Osteoblast (primary cell): Measurements from ENCODE around the gene ENO3. TPM values are rescaled to one million over a fixed set of nuclear protein-coding genes. Genes with fewer than 3 reads are reported as not detected.

Experiments
- DNase-seq: peaks from one replicate; pipeline ENCODE4 v3.0.0; 2011; ENCODE audit warnings: low spot score, mixed read lengths; ENCODE audit not compliant: insufficient read length; ENCODE audit errors: missing footprints
- H2AFZ ChIP-seq: 2 replicates; pipeline ENCODE4 v1.6.0; 2011; ENCODE audit warnings: mild to moderate bottlenecking, low read length
- H3K27ac ChIP-seq: 2 replicates; pipeline ENCODE4 v1.5.1; 2011; ENCODE audit warnings: mild to moderate bottlenecking, low read depth, low read length, moderate library complexity
- H3K27me3 ChIP-seq: 2 replicates; pipeline ENCODE4 v1.6.0; 2012; ENCODE audit warnings: mild to moderate bottlenecking, control low read depth, inconsistent platforms, low read length, moderate library complexity; ENCODE audit not compliant: insufficient read depth
- H3K36me3 ChIP-seq: 2 replicates; pipeline ENCODE4 v1.5.1; 2011; ENCODE audit warnings: mild to moderate bottlenecking, low read length, control low read depth, moderate library complexity; ENCODE audit not compliant: insufficient read depth
- H3K4me1 ChIP-seq: 2 replicates; pipeline ENCODE4 v1.5.1; 2011; ENCODE audit warnings: mild to moderate bottlenecking, low read length, control low read depth, moderate library complexity; ENCODE audit not compliant: insufficient read depth
- H3K4me2 ChIP-seq: 2 replicates; pipeline ENCODE4 v1.6.0; 2011; ENCODE audit warnings: mild to moderate bottlenecking, low read length; ENCODE audit not compliant: insufficient read depth
- H3K4me3 ChIP-seq: fragments of 200-600 bp; sonication (generic); 3 replicates; pipeline ENCODE4 v1.5.1; 2012; ENCODE audit warnings: mild to moderate bottlenecking, low read length, inconsistent platforms; ENCODE audit not compliant: insufficient read depth
- H3K79me2 ChIP-seq: 2 replicates; pipeline ENCODE4 v1.6.0; 2012; ENCODE audit warnings: mild to moderate bottlenecking, low read length, control low read depth, inconsistent platforms; ENCODE audit not compliant: insufficient read depth
- H3K9me3 ChIP-seq: 2 replicates; pipeline ENCODE4 v1.5.1; 2011; ENCODE audit warnings: low read depth, low read length, control low read depth
- H4K20me1 ChIP-seq: 2 replicates; pipeline ENCODE4 v1.6.0; 2012; ENCODE audit warnings: mild to moderate bottlenecking, low read length, control low read depth; ENCODE audit not compliant: insufficient read depth
- total RNA-seq: library from RNA; depleted of rRNA; stranded (reverse); fragments of >200 nt; gene quantifications from 2 replicates; pipeline ENCODE4 v1.2.3, GENCODE V29; 2012
- TF ChIP-seq, protein P1 (sequence below): IDR thresholded peaks from 2 replicates; pipeline ENCODE4 v1.5.1; 2011; ENCODE audit warnings: mild to moderate bottlenecking, low read depth, low read length, moderate library complexity; ENCODE audit errors: extremely low read depth

Gene ENO3
- total RNA-seq, 1 donor: 2.9 TPM

DNA sequence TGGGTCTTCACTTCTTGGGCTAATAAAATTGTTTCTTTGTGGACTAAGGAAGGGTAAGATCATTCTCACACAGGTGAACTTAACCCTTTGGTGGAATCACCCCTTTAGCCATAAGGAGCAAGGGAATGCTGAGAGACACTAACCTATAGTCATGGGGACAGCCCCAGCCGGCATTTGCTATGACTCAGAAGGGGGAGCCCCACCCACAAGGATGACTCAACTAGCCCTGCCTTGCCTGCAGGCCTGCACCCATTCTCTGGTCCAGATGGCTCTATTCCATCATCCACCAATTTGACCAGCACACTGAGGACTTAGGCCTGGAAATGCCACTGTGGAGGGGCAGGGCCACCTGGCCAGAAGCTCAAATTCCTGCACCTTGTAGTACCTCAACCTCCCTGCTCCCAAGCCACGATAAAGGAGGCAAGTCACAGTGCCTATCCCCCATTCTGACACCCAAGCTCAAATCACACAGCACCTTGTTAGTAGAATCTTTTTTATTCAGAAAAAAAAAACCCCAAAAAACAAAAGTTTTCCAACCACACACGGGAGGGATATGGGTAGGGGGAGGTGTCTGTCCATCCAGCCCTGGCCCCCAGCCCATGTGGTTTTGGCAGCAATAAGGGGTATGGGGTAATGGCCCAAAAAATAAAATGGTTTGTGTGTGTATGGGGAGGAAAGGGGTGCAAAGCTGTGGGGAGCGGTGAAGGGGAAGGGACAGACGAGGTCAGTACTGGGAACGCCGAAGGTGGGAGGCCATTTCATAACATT lies 5.6 kb upstream of the ENO3 start:
- H4K20me1 ChIP-seq: peaks cover 59% of the 10 kb centered on the region
- peak overlapping the region; percentile 92 for H3K4me2 ChIP-seq
- peaks cover 51% of the 10 kb centered on the region for H3K36me3 ChIP-seq
- DNase-seq: peak; percentile 99
- H3K4me3 ChIP-seq: peak overlapping the region; percentile 96
- peak overlapping the region; percentile 68 for H3K27ac ChIP-seq
- no peaks in the 10 kb centered on the region for H3K27me3 ChIP-seq
- no peaks in the 10 kb centered on the region for H3K9me3 ChIP-seq
- H3K79me2 ChIP-seq: peaks cover 78% of the 10 kb centered on the region
- TF ChIP-seq, protein P1, sequence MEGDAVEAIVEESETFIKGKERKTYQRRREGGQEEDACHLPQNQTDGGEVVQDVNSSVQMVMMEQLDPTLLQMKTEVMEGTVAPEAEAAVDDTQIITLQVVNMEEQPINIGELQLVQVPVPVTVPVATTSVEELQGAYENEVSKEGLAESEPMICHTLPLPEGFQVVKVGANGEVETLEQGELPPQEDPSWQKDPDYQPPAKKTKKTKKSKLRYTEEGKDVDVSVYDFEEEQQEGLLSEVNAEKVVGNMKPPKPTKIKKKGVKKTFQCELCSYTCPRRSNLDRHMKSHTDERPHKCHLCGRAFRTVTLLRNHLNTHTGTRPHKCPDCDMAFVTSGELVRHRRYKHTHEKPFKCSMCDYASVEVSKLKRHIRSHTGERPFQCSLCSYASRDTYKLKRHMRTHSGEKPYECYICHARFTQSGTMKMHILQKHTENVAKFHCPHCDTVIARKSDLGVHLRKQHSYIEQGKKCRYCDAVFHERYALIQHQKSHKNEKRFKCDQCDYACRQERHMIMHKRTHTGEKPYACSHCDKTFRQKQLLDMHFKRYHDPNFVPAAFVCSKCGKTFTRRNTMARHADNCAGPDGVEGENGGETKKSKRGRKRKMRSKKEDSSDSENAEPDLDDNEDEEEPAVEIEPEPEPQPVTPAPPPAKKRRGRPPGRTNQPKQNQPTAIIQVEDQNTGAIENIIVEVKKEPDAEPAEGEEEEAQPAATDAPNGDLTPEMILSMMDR: no peak
- H2AFZ ChIP-seq: no peak overlapping the region
- peaks cover 50% of the 10 kb centered on the region for H3K4me1 ChIP-seq

DNA sequence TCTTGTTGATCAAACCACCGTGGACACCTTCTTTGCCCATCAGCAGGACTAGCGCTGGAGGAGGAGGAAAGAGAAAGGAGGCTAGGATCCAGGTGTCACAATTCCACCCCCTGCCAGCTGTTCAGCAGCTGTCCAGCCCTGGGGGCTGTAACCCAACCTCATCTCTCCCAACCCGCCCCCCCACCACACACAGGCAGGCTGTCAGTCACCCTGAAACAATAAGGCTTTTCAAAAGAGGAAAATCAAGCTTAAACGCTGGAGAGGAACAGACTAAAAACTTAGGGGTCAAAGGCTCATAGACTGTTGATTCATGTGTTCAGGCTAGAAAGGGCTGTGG lies 5.0 kb upstream of the ENO3 start:
- DNase-seq: peak; percentile 54
- no peak overlapping the region for H3K27ac ChIP-seq
- H3K4me2 ChIP-seq: peak overlapping the region; percentile 92
- peaks cover 51% of the 10 kb centered on the region for H3K36me3 ChIP-seq
- no peak overlapping the region for H2AFZ ChIP-seq
- peaks cover 53% of the 10 kb centered on the region for H3K4me1 ChIP-seq
- H4K20me1 ChIP-seq: peaks cover 59% of the 10 kb centered on the region
- peak overlapping the region; percentile 96 for H3K4me3 ChIP-seq
- TF ChIP-seq, protein P1: no peak
- no peaks in the 10 kb centered on the region for H3K9me3 ChIP-seq
- no peaks in the 10 kb centered on the region for H3K27me3 ChIP-seq
- H3K79me2 ChIP-seq: peaks cover 73% of the 10 kb centered on the region

DNA sequence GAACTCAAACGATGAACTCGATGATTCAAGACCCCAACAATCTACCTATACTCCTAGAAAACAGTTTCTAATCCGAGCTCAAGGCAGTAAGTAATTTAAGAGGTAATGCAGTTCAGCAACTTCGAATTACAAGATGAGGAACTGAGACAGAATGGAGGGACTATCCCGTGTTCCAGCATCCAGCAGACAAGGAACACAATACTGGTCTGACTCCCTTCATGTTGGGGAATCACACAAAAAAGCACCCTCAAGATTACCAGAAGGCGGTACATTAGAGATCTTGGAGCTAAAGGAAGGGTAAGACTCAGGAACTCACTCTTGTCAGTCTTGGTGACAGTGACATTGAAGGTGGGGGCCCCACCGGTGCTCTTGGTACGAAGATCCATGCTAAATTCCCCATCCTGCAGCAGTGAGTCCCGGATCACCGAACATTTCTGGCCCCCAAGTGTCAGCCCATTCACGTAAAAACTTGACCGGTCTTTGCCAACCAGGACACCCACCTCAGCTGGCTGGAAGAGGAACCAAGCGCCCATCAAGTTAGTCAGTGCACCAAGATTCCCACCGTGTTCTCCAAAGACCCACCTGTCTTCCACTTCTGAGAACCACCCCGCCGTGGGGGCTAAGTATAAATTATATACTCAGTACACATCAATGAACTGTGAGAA lies 4.5 kb upstream of the ENO3 start:
- Histone ChIP-seq H3K27ac (peak overlapping the region; percentile 83), H4K20me1 (peaks cover 59% of the 10 kb centered on the region), H3K4me2 (peak overlapping the region; percentile 92), H2AFZ (no peak overlapping the region), H3K9me3 (no peaks in the 10 kb centered on the region), H3K79me2 (peaks cover 68% of the 10 kb centered on the region), H3K4me3 (peak overlapping the region; percentile 96), H3K27me3 (no peaks in the 10 kb centered on the region), H3K4me1 (peaks cover 48% of the 10 kb centered on the region), H3K36me3 (peaks cover 51% of the 10 kb centered on the region)
- TF ChIP-seq, protein P1: no peak
- DNase-seq: peak; percentile 68

DNA sequence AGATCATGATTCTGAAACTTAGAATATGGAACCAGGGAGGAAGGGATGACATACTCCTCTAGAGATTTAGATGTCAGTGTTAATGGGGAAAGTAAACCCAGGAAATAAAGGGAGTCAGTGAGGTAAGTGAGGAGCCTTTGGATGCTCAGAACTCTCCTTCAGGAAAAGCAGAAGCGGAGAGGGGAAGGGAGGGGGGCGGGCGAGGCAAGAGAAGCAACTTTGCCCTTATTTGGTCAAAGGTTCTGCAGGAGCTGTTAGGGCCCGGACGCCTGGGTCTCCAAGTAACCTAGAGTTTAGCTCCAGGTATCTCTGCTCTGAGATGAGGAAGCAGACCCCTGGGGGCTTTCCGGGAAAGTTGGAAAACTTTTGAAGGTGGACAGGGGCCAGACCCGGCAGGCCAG lies 3.9 kb upstream of the ENO3 start:
- peaks cover 63% of the 10 kb centered on the region for H3K79me2 ChIP-seq
- H4K20me1 ChIP-seq: peaks cover 57% of the 10 kb centered on the region
- peak overlapping the region; percentile 92 for H3K4me2 ChIP-seq
- H3K4me3 ChIP-seq: peak overlapping the region; percentile 96
- H3K27ac ChIP-seq: peak overlapping the region; percentile 83
- no peaks in the 10 kb centered on the region for H3K9me3 ChIP-seq
- peaks cover 42% of the 10 kb centered on the region for H3K4me1 ChIP-seq
- H2AFZ ChIP-seq: no peak overlapping the region
- peaks cover 48% of the 10 kb centered on the region for H3K36me3 ChIP-seq
- TF ChIP-seq, protein P1: no peak
- DNase-seq: peak; percentile 84
- no peaks in the 10 kb centered on the region for H3K27me3 ChIP-seq
